Breast epithelium (tissue), 3 donors: ENCODE results near the gene ADA.

Source experiments
- POLR2A ChIP-seq: fragments of 450-650 bp; IDR thresholded peaks from one replicate; pipeline ENCODE4 v1.6.1; 2016; ENCODE audit warnings: antibody characterized with exemption, mild to moderate bottlenecking, moderate library complexity
- TF ChIP-seq, protein P1 (sequence below), 3 donors: fragments of 450-650 bp; IDR thresholded peaks; one replicate each; pipeline ENCODE4 v1.5.1; 2016 to 2017; ENCODE audit warnings: antibody characterized with exemption in 3 of 3, mild to moderate bottlenecking in 3 of 3, moderate library complexity in 3 of 3

DNA sequence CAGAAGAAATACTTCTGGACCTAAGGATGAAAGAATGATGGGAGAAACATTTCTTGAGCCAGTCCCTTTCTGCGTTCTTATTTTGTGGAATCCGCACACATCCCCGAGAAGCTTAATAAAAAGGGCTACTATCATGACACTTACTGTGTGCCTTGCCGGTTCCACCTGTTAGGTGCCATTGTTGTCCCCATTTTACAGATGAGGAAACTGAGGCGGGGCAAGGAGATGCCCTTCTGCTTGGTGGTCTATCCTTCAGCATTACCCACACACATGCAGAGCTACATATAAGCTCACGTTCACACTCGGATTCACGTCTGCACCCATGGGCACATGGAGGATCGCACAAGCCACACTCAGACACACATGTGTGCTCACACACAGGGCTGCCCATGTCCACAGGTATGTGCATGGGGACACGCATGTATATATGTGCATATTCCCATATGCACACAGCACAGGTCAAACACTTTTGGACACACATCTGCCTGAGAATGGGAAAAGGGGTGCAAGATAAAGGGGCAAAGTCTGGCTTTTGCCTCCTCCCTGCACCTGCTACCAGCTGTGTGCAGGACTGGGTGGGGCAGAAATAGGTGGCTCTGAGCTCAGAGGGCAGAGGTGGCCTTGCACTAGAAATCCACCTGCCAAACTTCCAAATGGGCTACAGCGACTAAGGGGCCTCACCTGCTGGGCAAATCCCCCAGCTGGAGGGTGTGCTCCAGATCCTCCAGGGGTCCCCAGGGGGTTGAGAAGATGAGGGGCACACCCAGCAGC is 30.5 kb upstream of the ADA start:
- TF ChIP-seq POLR2A = no peak
- TF ChIP-seq, protein P1, sequence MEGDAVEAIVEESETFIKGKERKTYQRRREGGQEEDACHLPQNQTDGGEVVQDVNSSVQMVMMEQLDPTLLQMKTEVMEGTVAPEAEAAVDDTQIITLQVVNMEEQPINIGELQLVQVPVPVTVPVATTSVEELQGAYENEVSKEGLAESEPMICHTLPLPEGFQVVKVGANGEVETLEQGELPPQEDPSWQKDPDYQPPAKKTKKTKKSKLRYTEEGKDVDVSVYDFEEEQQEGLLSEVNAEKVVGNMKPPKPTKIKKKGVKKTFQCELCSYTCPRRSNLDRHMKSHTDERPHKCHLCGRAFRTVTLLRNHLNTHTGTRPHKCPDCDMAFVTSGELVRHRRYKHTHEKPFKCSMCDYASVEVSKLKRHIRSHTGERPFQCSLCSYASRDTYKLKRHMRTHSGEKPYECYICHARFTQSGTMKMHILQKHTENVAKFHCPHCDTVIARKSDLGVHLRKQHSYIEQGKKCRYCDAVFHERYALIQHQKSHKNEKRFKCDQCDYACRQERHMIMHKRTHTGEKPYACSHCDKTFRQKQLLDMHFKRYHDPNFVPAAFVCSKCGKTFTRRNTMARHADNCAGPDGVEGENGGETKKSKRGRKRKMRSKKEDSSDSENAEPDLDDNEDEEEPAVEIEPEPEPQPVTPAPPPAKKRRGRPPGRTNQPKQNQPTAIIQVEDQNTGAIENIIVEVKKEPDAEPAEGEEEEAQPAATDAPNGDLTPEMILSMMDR (IDR thresholded peaks at IDR 0.05) = no peak
